Activated T-cell treated with anti-CD3 and anti-CD28 coated beads for 48 hours (primary cell): ENCODE data around the gene FAM47C.
"Not testable (repeated sequence)": the region's sequence is repeated elsewhere in the genome, so short reads cannot be mapped to it uniquely, and the experiment has no call there.

Source experiments
- DNase-seq: peaks from one replicate; pipeline ENCODE4 v3.0.0-alpha.2; 2020; ENCODE audit warnings: low read depth

FAM47C gene

DNA sequence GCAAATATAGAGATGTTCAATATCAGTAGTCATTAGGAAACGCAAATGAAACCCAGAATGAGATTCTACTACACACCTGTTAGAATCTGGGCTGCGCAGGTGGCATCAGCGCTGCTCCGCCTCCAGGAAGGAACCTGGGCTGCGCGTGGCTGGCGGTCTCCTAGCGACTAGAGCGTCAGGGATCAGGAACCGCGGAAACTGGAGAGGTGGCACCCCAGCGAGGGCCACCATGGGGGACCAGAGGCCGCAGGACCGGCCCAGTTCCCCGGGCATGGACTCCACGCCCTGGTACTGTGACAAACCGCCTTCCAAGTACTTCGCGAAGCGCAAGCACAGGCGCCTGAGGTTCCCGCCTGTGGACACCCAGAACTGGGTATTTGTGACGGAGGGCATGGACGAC, at the start of gene FAM47C:
TSS of gene FAM47C (plus strand) at position 185 of the 400 bp plus-strand sequence. CDS start at position 230, 45 bp downstream.
- DNase-seq, result not testable (repeated sequence)

DNA sequence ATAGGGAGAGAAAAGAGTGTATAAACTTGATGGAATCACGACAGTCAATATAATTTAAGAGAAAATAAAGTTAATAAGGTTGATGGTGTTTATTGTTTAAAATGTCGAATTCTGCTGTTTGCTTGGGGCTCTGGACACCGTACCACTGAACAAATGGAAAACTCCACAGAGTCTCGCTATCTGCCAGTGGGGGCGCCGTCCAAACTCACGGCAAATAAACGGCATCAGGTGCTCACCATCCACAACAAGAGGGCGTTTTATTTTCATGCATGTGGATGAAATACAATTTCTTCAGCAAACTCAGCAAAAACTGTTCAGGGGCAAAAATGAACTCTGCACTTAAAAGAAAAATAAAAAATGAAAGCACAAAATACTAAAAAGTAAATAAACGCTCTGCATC, 46.6 kb upstream of the FAM47C start:
- DNase-seq, result no peak

DNA sequence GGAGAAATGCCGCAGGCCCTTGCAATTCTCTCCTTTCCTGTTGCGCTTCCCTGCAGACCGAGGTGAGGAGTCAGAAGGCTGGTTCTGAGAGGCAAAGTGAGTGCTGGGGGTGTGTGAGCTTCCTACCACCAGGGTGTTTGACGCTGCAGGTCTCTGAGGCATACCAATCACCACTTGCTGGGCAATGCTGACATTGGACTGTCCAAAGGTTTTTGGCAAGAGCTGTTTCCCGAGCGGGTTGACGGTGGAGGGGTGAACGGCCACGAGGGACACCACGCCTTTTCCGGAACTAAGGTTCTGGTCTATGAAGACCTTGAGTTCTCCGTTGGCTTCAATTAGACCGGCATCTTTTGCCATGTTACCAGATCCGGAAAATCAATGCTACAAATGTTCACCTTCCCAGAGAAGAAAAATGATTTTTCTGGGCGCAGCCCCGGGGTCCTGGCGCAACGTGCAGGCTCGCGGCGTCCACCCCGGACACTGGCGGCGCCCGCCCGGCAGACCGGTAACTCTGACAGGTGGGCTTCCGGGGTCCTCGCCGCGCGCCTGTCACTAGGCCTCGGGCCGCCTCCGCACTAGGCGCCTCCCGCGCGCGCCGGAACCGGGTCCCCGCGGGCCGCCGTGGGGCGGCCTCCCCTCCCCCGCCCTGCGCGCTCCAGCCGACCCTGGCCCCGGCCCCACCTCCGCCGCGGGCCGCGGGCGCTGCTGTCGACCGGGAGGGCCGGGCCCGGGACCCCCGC, 44.9 kb upstream of the FAM47C start:
- no peak for DNase-seq

DNA sequence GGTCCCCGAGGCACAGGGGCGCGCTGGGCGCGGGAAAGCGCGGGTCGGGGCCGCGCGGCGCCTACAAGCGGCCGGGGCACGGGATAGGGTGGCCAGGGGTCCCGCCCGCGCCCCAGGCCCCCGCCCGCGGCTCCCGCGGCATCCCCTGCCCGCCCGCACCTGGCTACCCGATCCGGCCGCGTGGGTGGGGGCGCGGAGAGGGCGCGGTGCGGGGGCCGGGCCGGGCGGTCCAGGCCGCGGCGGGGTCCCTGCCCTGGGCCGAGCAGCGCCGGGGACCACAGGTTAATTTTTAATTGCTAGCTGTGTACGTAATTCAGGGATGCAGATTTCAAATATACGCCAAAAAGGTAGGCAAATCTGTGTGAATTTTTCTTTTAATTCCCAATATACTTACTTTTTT, 44.3 kb upstream of the FAM47C start:
- no peak for DNase-seq

DNA sequence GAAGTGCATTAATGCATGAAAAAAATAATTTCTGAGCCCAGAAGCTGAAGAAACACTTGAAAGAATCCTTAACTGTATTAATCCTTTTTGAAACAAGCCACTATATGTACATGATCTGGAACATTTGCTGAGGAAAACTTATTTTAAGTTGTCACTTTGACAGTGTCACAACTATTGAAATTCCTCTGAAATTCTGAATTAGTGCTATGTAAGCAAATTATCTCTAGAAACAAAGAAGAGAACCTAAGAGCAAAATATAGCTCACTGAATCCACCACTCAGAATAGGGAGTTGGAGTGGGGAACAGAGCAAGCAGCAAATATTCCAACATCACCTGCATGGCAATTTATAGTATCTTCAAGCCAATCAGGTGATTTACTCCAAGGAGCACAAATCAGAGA, 34.6 kb upstream of the FAM47C start:
- no peak for DNase-seq

DNA sequence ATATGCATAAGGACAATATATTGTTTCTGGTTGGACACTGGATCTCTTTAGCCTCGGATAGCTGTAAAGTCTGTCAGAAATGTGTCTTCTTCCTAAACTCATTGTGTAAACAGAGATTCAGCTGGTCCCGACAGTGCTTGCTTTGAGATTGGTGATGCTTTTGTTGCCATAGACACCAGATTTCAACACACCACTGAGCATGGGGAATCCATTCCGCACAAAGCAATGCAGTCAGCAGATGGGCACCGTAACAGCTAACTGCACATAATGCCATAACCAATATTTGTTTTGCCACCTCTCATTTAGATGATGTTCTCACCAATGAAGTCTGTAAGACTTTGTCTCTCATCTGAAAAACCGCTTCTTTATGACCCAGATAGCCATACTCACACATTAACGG, 33.3 kb upstream of the FAM47C start:
- DNase-seq, result no peak

DNA sequence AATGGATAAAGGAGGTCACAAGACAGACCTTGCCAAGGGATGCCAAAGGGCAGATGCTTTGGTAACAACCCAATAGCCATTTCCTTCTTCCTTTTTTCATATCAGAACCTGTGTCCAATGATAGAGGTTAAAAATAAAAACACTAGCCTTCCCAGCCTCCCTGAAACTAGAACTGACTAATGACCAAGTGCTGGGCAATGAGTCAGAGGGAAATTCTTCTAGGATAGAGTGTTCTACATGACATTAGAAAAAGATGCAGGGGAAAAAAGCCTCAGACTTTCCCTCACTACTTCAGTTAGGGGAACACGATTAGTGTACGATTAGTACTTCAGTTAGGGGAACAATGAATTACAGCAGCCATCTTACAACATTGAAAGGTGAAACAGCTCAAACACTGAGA, 29.3 kb upstream of the FAM47C start:
- DNase-seq, result no peak

DNA sequence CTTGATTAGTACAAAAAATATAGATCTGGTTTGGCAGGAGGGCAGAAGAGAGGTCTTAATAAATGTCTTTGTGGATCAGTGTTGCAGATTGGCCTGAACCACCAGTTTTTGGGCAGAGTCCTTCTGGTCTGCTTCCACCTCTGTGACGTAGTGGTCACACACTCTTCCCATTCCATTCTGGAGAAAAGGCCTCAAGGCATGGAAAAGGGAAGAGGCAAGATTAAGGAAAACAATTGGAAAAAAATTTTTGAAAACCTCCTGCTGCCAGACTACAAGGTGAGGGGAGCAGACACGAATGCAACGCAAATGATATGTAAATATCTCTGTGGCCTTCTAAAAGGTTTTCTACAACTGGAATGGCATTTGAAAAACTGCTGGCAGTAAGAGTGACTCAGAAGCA, 24.3 kb upstream of the FAM47C start:
- no peak for DNase-seq

DNA sequence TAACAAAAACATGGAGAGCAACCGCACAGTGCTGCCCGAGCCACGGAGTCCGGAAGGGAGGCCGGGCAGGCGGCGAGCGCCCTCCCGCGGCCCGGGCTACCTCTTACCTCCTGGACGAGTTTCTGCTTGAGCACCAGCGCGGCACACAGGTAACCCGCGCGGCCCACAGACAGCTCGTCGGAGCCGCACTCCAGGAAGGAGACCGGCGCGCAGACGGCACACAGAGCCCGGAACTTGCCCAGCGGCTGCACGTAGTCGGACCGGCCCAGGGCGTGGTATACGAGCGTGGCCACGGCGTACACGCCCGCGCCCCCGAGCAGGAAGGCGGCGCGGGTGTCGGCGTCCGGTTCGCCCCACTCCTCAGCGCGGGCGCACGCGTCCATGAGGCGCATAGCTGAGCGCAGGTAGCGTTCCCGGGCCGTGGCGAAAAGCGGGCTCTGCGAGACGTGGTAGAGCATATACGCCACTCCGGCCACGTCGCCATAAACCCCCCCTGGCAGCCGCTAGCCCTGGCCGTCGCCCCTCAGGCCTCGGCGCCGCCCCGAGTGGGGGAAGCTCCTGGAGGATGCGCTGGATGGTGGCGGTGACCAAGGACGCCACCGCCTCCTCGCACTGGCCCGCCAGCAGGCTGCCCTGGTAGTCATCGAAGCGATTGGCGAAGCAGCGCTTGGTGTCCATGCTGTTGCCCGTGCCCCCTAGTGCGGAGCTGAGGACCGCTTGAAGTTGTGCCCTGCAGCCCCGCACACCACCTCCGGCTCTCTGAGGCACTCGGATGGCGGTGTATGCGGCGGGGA, 22.6 kb upstream of the FAM47C start:
- not testable (repeated sequence) for DNase-seq

DNA sequence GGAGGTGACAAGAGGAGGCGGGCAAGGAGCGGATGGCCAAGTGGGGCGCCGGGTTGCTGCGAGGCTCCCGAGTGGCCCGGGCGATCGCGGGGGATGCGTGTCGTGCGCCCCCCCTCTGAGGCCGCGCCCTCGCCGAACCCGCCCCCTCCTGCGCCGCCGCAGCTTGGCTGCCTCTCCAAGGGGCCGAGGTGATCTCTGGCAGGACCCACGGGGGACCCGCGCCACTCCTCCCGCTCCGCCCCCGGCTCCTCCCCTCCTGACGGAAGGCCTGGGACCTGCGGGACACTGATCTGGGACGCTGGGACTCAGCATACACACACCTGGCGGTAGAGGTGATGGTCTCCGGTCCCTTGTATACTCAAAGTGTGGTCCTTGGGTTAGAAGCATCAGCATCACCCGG, 21.9 kb upstream of the FAM47C start:
- DNase-seq, result no peak

DNA sequence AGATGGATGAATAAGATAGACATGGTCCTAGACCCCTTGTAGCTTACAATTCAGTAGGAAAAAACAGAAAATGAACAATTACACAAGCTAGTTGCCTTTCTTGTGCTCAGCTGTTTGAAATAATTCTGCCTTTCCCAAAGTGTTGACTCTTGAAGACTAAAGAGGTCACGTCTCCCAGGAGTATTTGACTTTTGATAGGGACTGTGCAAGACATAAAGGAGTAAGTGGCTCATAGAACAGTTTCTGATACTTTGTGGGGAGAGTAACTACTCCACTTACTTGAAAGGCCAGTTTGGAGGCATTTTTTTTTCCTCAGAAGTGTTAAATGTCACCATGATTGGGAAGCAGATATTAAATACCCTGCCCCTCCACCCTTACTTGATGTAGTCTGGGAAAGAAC, 21.0 kb upstream of the FAM47C start:
- DNase-seq, result not testable (repeated sequence)

DNA sequence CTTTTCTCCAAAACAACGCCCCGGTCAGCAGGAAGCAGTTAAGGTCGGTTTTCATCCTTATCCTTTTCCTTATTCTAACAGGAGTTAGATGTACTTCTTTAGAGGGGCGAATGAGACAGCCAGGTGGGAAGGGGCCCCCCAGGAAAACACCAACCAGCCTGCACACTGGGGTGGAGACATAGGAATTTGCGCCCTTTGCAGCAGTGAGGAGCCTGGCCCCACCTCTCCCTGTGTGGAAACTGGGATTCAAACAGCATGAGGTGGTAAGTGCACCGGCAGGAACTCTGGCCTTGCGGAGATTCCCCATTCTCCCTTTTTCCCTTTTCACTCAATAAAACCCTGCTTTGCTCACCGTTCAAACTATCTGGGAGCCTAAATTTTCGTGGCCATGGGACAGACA, 8.0 kb upstream of the FAM47C start:
- DNase-seq, result no peak

DNA sequence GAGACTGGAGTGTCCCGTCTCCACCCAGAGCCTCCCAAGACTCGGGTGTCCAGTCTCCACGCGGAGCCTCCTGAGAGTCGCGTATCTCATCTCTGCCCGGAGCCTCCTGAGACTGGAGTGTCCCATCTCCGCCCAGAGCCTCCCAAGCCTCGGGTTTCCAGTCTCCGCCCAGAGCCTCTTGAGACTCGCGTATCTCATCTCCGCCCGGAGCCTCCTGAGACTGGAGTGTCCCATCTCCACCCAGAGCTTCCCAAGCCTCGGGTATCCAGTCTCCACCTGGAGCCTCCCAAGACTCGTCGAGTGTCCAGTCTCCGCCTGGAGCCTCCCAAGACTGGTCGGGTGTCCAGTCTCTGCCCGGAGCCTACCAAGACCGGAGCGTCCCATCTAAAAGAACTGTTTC, 2.3 kb downstream of the FAM47C start:
- DNase-seq, result no peak

DNA sequence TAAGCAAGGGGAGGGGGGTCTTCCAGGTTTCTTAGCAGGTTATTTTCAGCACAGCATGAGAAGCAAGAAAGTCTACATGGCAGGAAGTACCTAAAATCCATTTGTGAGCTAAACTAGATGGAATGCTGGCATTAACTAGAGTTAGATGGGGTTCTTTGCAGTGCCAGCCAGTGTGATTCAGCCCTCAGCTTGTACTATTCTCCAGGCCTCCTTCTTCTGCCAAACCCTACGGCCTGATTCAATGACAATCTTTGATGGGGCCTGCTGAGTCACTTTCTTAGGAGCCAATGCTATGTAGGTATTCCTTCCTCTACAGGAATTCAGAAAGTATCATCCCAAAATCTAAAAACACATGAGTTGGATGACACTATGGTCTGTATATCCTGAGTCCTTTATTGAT, 26.1 kb downstream of the FAM47C start:
- not testable (repeated sequence) for DNase-seq

DNA sequence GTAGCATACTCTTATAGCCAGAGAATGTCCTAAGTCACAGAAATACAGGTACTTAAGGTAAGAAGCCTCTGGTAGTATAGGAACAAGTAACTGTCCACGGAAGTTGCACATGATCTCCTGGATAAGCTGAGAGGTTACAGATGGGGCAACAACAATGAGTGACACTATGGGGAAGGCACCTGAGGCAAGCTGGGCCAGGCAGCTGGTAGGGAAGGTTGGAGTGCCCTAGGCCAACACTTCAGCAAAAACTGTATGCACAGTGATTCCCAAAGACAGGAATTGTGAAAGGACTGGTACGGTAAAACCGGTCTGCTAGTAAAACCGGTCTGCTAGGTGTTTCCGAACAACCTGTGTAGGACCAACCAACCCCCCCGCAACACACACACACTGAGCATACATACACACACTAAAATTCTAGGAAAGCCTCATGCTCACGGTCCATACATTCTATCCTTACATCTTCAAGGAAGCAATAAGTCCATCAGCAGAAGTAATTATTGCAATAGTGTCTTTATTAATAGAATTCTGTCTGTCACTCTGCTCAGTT, 28.6 kb downstream of the FAM47C start:
- not testable (repeated sequence) for DNase-seq

DNA sequence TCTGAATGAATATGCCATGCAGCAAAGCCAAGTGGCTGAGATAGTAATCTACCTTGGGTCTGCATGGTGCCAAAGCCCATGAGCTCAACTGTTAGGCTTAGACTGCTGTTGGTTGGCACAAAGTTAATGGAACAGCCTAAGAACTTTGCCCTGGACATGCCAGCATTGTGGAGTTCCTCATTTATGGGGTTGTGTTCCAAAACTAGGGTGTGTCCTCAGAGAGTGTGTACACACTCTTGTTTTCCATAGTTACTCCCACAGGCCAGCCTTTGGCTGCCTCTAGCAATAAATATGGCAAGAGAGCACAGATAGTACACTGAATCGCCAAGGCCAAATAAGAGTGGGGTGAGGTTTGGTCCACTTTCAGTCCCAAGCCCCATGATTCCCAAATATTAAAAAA, 30.6 kb downstream of the FAM47C start:
- DNase-seq, result not testable (repeated sequence)

DNA sequence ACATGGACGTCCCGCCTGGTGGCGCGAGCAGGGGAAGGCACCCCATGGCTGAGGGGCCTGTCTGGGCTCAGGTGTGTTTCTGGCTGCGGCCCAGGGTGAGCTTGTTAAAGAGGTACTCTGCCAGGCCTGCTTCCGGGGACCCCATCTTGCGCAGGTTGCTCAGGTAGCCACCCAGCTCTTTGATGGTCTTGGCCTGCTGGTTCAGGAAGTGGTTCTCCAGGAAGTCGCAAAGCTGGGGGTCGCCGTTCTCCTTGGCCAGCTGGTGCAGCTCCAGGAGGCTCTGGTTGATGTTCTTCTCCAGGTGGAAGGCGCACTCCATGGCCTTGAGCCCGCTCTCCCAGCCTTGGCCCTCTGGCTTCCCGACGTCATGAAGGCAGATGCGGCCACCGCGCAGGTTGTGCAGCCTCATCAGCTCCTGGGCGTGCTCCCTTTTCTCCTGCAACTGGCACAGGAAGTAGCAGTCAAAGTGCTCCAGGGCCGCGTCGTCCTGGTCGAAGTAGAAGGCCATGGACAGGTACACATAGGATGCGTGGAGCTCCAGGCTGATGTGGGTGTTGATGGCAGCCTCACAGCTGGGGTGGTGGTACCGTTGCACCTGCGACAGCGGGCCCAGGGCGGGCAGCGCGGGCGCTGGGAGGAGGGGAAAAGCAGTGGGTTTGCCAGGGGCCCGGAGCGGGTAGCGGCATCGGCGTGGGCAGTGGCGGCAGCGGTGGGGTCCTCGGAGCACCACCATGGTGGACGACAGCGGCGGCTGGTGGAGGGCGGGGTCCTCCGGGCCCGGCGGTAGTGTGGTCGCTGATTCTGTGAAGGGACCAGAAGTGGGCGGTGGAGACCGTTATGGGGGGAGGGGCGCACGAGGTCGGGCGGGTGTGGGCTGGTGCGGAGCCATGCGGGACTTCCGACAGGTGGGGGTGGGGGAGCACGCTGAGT, 35.1 kb downstream of the FAM47C start:
- not testable (repeated sequence) for DNase-seq

DNA sequence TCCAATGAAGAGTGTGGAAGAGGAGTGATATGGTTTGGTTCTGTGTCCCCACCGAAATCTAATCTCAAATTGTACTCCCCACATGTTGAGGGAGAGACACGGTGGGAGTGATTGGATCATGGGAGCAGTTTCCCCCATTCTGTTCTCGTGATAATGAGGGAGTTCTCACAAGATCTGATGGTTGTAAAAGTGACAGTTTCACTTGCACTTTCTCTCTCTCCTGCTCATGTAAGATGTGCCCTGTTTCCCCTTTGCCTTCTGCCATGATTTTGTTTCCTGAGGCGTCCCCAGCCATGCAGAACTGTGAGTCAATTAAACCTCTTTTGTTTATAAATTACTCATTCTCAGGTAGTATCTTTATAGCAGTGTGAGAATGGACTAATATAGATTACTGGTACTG, 39.6 kb downstream of the FAM47C start:
- DNase-seq, result no peak

DNA sequence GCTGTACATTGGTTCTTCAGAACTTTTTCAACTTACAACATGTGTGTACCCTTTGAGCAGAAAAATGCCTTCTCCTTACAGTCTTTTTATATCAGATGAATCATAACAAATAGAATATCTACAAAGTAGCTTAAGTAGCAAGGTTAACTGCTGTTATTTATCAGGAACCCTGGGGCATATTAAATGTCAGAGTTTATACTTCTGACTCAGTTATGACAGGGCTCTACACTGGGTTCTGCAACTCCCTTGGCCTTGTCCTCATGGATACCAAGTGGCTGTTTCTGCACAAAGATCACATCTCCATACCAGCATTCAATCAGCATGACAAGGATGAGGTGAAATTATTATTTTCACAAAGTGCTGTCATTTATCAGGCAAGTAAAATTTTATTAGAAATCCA, 49.4 kb downstream of the FAM47C start:
- not testable (repeated sequence) for DNase-seq

DNA sequence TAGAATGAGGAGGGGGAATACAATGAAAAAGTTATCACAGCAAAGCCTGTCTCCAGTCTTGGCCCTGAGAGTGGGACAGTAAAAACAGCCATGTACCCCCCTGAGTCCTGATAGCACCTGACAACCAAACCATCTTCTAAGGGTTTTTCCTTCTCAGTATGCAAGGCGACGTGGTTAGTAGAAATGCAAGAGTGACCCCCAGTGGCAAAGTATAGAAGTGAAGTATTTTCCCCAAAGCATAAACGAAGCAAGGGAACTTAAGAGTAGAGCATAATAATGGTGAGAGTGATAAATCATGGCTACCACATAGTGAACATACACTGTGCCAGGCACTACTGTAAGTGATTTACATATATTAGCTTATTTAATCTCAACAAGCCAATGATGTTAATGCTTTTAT, 52.8 kb downstream of the FAM47C start:
- no peak for DNase-seq
